Ovary (tissue), 9 donors: ENCODE results near the gene TTC1. TPM values are rescaled to one million over a fixed set of nuclear protein-coding genes. Genes with fewer than 3 reads are reported as not detected.

ENCODE experiments used
- DNase-seq, 5 donors: peaks; one replicate each; pipeline ENCODE4 v3.0.0-alpha.2; 2019 to 2020
- H3K27ac ChIP-seq, 2 donors: fragments of 200-600 bp; one replicate each; pipeline versions ENCODE4 v1.5.1 to v1.8.0; 2019 to 2022
- H3K27me3 ChIP-seq: fragments of 200-600 bp; one replicate; pipeline ENCODE4 v1.8.0; 2022
- H3K36me3 ChIP-seq: fragments of 200-600 bp; sonication (generic); one replicate; pipeline ENCODE4 v1.5.1; 2019
- H3K4me1 ChIP-seq: one replicate; pipeline ENCODE4 v1.8.1; 2013; ENCODE audit warnings: mild to moderate bottlenecking, moderate library complexity; ENCODE audit not compliant: insufficient read depth
- H3K4me3 ChIP-seq: fragments of 200-600 bp; sonication (generic); one replicate; pipeline ENCODE4 v1.5.1; 2017
- H3K9me3 ChIP-seq, 2 donors: fragments of 200-600 bp in 1 of 2; sonication (generic) in 1 of 2; one replicate each; pipeline versions ENCODE4 v1.5.1 to v1.8.1; 2013 to 2019; ENCODE audit warnings: mild to moderate bottlenecking in 1 of 2, moderate library complexity in 1 of 2
- CTCF ChIP-seq, 3 donors: fragments of 450-650 bp in 2 of 3; fragments of 200-600 bp in 1 of 3; IDR thresholded peaks; one replicate each; pipeline versions ENCODE4 v1.5.1 to v1.8.0; 2016 to 2022; ENCODE audit warnings: antibody characterized with exemption in 3 of 3, mild to moderate bottlenecking in 1 of 3
- EP300 ChIP-seq: sonication (generic); formaldehyde crosslinking; IDR thresholded peaks from one replicate; pipeline ENCODE4 v1.6.1; 2017; ENCODE audit warnings: antibody characterized with exemption
- POLR2A ChIP-seq: fragments of 450-650 bp; IDR thresholded peaks from one replicate; pipeline ENCODE4 v1.6.1; 2017; ENCODE audit warnings: antibody characterized with exemption, mild to moderate bottlenecking, moderate library complexity
- WGBS, 3 donors: extraction: QIAGEN DNeasy Blood & Tissue Kit in 1 of 3; methylation state at CpG; one replicate each; pipeline versions ENCODE4 v1.1.5 to v1.1.7; 2013 to 2017; 5-methylcytosine and 5-hydroxymethylcytosine counted together
- intact Hi-C, 4 donors: fragments of 100-400 bp; cut with DNase I; formaldehyde crosslinking; loops; one replicate each; pipeline versions ENCODE4 v1.11.0 to v1.15.1; 2022 to 2023
- polyA plus RNA-seq, 2 donors: library from polyadenylated mRNA; stranded (reverse); fragments of 200-250 nt in 1 of 2; fragments of 350-450 nt in 1 of 2; fragmentation: Illumina TruSeq in 1 of 2; extraction: RNeasy Lipid Tissue Mini Kit (QIAGEN cat#74804) in 1 of 2; gene quantifications; one replicate each; pipeline ENCODE4 v1.2.3, GENCODE V29; 2013 to 2014
- total RNA-seq, 7 donors: library from RNA; depleted of rRNA in 2 of 7; stranded (reverse); fragments of >200 nt in 2 of 7; fragmentation: NEBNext Ultra II Directional in 3 of 7; extraction: Animal tissue kit (Norgen Biotek cat#: 25700) in 3 of 7; gene quantifications; one replicate each; pipeline versions ENCODE4 v1.1.0 to v1.2.4, GENCODE V29; 2016 to 2023
- donor health status: DM: no; HTN: no; CAD: no; lungs with moderate emphysema.
- donor health status: DM: no; HTN: no; CAD: no.
- donor health status: Bipolar disorder and iron deficiency.
- donor health status: DM: yes; HTN: yes; CAD: no.
- donor health status: DM: no; HTN: no; CAD: no.
- donor health status: DM: yes; HTN: yes; CAD: no.

The TTC1 gene
- total and polyA plus RNA-seq, 9 donors = 21.9 to 99.5 (median 37.2) TPM

- WGBS, 3 donors = 94 to 96% (median 95%) methylated on average over 11 of the region's 11 CpGs
These were observed 84.2 kb downstream of the TTC1 start for GRCh38 chr5:160092960-160093707.

GRCh38 chr5:160096178-160096577 lies 87.2 kb downstream of the TTC1 start:
- Histone ChIP-seq H3K27ac (no peak overlapping the region), H3K4me3 (no peak overlapping the region), H3K4me1 (no peaks in the 10 kb centered on the region), H3K9me3 (no peaks in the 10 kb centered on the region), H3K36me3 (no peaks in the 10 kb centered on the region), H3K27me3 (no peaks in the 10 kb centered on the region)
- DNase-seq = no peak
- intact Hi-C loops = no loop called here
- TF ChIP-seq POLR2A (no peak), CTCF (IDR thresholded peaks at IDR 0.05) (no peak)
- 97 to 100% (median 98%) methylated on average over 2 of the region's 2 CpGs for WGBS, 3 donors

More at GRCh38 chr5:160092960-160093707, 84.2 kb downstream of the TTC1 start:
- Histone ChIP-seq H3K36me3 (no peaks in the 10 kb centered on the region), H3K9me3 (no peaks in the 10 kb centered on the region), H3K27ac (no peak overlapping the region), H3K27me3 (no peaks in the 10 kb centered on the region), H3K4me3 (no peak overlapping the region), H3K4me1 (no peaks in the 10 kb centered on the region)
- intact Hi-C loops = no loop called here
- DNase-seq = no peak
- no peak for TF ChIP-seq POLR2A
- TF ChIP-seq CTCF (IDR thresholded peaks at IDR 0.05) = no peak
- TF ChIP-seq EP300 = no peak

GRCh38 chr5:160097991-160098390 lies 89.1 kb downstream of the TTC1 start:
- Histone ChIP-seq H3K9me3 (no peaks in the 10 kb centered on the region), H3K27ac (no peak overlapping the region), H3K4me1 (no peaks in the 10 kb centered on the region), H3K27me3 (no peaks in the 10 kb centered on the region), H3K4me3 (no peak overlapping the region), H3K36me3 (no peaks in the 10 kb centered on the region)
- intact Hi-C loops = no loop called here
- WGBS, 3 donors = 59 to 77% (median 68%) methylated on average over 4 of the region's 4 CpGs
- TF ChIP-seq CTCF (IDR thresholded peaks at IDR 0.05) (no peak), EP300 (no peak), POLR2A (no peak)
- DNase-seq = no peak

- no peaks in the 10 kb centered on the region for H3K4me1 ChIP-seq
- intact Hi-C loops = no loop called here
- H3K27ac ChIP-seq = no peak overlapping the region
- WGBS, 3 donors = 61 to 68% (median 68%) methylated on average over 4 of the region's 4 CpGs
- H3K36me3 ChIP-seq = no peaks in the 10 kb centered on the region
- TF ChIP-seq EP300 = no peak
- TF ChIP-seq CTCF (IDR thresholded peaks at IDR 0.05) = no peak
- no peak for TF ChIP-seq POLR2A
- H3K9me3 ChIP-seq = no peaks in the 10 kb centered on the region
- DNase-seq = no peak
- H3K27me3 ChIP-seq = no peaks in the 10 kb centered on the region
- H3K4me3 ChIP-seq = no peak overlapping the region
These were observed 96.9 kb downstream of the TTC1 start for GRCh38 chr5:160105686-160106360.
